IMR-90 (cell line): ENCODE measurements around the gene BPIFB2. TPM values are rescaled to one million over a fixed set of nuclear protein-coding genes. Genes with fewer than 3 reads are reported as not detected.
A peak's percentile ranks its signal among the peaks of the same experiment; 100 is the strongest.

ENCODE experiments used
- ATAC-seq: fragments of 200-7000 bp; cut with Tn5 transposase; 2 replicates; pipeline ENCODE4 v1.9.1; 2020; ENCODE audit warnings: low read depth, mild to moderate bottlenecking, moderate library complexity
- BruUV-seq: library from RNA; stranded (reverse); fragments of 400-500 nt; replicated peaks from 2 replicates; lab custom pipeline; 2021; lab: Mats Ljungman, UMichigan
- CTCF ChIA-PET: fragments of 300-600 bp; formaldehyde crosslinking; extraction: SDS; loops from one replicate; lab custom pipeline; 2021; ENCODE audit warnings: antibody characterized with exemption; lab: Yijun Ruan, JAX
- POLR2A ChIA-PET: fragments of 300-600 bp; sonication (Branson Sonifier 250); formaldehyde crosslinking; loops from one replicate; lab custom pipeline; 2022; ENCODE audit warnings: antibody characterized with exemption; ENCODE audit not compliant: unreplicated experiment; lab: Charles Lee
- DNase-seq: peaks from one replicate; pipeline ENCODE4 v3.0.0; 2013
- H2AFZ ChIP-seq: replicated peaks from 2 replicates; pipeline ENCODE3; 2013; ENCODE audit warnings: low read length, mild to moderate bottlenecking; ENCODE audit not compliant: poor library complexity
- H2AK5ac ChIP-seq: 2 replicates; pipeline ENCODE4 v1.6.1; 2013; ENCODE audit warnings: low read depth, low read length, inconsistent platforms
- H2AK9ac ChIP-seq: replicated peaks from 2 replicates; pipeline ENCODE3; 2013; ENCODE audit warnings: mild to moderate bottlenecking, low read depth, low read length, moderate library complexity; ENCODE audit not compliant: poor library complexity
- H2BK120ac ChIP-seq: 2 replicates; pipeline ENCODE4 v1.6.1; 2013; ENCODE audit warnings: low read depth, low read length, inconsistent platforms
- H2BK15ac ChIP-seq: 3 replicates; pipeline ENCODE4 v1.6.1; 2013; ENCODE audit warnings: low read depth, low read length, inconsistent platforms
- H2BK20ac ChIP-seq: 2 replicates; pipeline ENCODE4 v1.6.1; 2013; ENCODE audit warnings: low read depth, mild to moderate bottlenecking, inconsistent platforms, low read length, moderate library complexity
- H2BK5ac ChIP-seq: 2 replicates; pipeline ENCODE4 v1.6.1; 2013; ENCODE audit warnings: mild to moderate bottlenecking, low read depth, low read length, inconsistent platforms; ENCODE audit not compliant: poor library complexity, severe bottlenecking
- H3K14ac ChIP-seq: replicated peaks from 2 replicates; pipeline ENCODE4 v1.6.1; 2013; ENCODE audit warnings: low read depth, low read length, inconsistent platforms
- H3K18ac ChIP-seq: 2 replicates; pipeline ENCODE4 v1.6.1; 2013; ENCODE audit warnings: low read depth, low read length, control low read depth
- H3K23ac ChIP-seq: 2 replicates; pipeline ENCODE4 v1.6.1; 2013; ENCODE audit warnings: low read depth, low read length, inconsistent platforms
- H3K27ac ChIP-seq: 2 replicates; pipeline ENCODE4 v1.5.1; 2013; ENCODE audit warnings: mild to moderate bottlenecking, control low read depth, low read length; ENCODE audit not compliant: insufficient read depth
- H3K27me3 ChIP-seq: 2 replicates; pipeline ENCODE4 v1.6.1; 2013; ENCODE audit warnings: low read length; ENCODE audit not compliant: control insufficient read depth, insufficient read depth
- H3K36me3 ChIP-seq: 2 replicates; pipeline ENCODE4 v1.6.1; 2013; ENCODE audit warnings: low read length, mixed read lengths; ENCODE audit not compliant: control insufficient read depth, insufficient read depth
- H3K4ac ChIP-seq: 2 replicates; pipeline ENCODE4 v1.6.1; 2013; ENCODE audit warnings: low read depth, low read length, inconsistent platforms
- H3K4me1 ChIP-seq: 2 replicates; pipeline ENCODE4 v1.6.1; 2013; ENCODE audit warnings: low read length, mixed read lengths; ENCODE audit not compliant: control insufficient read depth, insufficient read depth
- H3K4me2 ChIP-seq: 2 replicates; pipeline ENCODE4 v1.6.1; 2013; ENCODE audit warnings: low read depth, mild to moderate bottlenecking, control low read depth, low read length, moderate library complexity
- H3K4me3 ChIP-seq: 2 replicates; pipeline ENCODE4 v1.5.1; 2013; ENCODE audit warnings: low read depth, mild to moderate bottlenecking, control low read depth, low read length, moderate library complexity; ENCODE audit not compliant: insufficient read depth
- H3K56ac ChIP-seq: 2 replicates; pipeline ENCODE4 v1.6.1; 2013; ENCODE audit warnings: low read length, inconsistent platforms; ENCODE audit not compliant: insufficient read depth; ENCODE audit errors: extremely low read depth
- H3K79me1 ChIP-seq, 2 experiments: 2 replicates each; pipeline ENCODE4 v1.6.1; 2013; ENCODE audit warnings: low read length in 2 of 2, inconsistent platforms in 1 of 2, low read depth in 1 of 2
- H3K9ac ChIP-seq: 2 replicates; pipeline ENCODE4 v1.6.1; 2013; ENCODE audit warnings: low read depth, low read length, control low read depth
- H3K9me1 ChIP-seq: 2 replicates; pipeline ENCODE4 v1.6.1; 2013; ENCODE audit warnings: low read length, inconsistent platforms; ENCODE audit not compliant: insufficient read depth
- H3K9me3 ChIP-seq: 2 replicates; pipeline ENCODE4 v1.6.1; 2013; ENCODE audit warnings: low read length; ENCODE audit not compliant: control insufficient read depth, insufficient read depth
- H4K20me1 ChIP-seq: 2 replicates; pipeline ENCODE4 v1.6.1; 2013; ENCODE audit warnings: low read length, inconsistent platforms; ENCODE audit not compliant: insufficient read depth
- H4K5ac ChIP-seq: 2 replicates; pipeline ENCODE4 v1.6.1; 2013; ENCODE audit warnings: mild to moderate bottlenecking, low read depth, low read length, control low read depth
- H4K8ac ChIP-seq, 2 experiments: 2 replicates each; pipeline ENCODE4 v1.6.1; 2013; ENCODE audit warnings: low read depth in 2 of 2, low read length in 2 of 2, control low read depth in 1 of 2, inconsistent platforms in 1 of 2
- H4K91ac ChIP-seq: 2 replicates; pipeline ENCODE4 v1.6.1; 2013; ENCODE audit warnings: low read depth, low read length, inconsistent platforms; ENCODE audit not compliant: insufficient read depth
- CHD1 ChIP-seq: IDR thresholded peaks from 2 replicates; pipeline ENCODE4 v1.6.1; 2012; ENCODE audit warnings: low read depth, low read length, improper control_type of control experiment
- MAFK ChIP-seq: IDR thresholded peaks from 2 replicates; pipeline ENCODE4 v1.6.1; 2012; ENCODE audit warnings: low read depth, low read length, improper control_type of control experiment
- MAZ ChIP-seq: IDR thresholded peaks from 2 replicates; pipeline ENCODE4 v1.6.1; 2012; ENCODE audit warnings: low read depth, mild to moderate bottlenecking, low read length, improper control_type of control experiment, moderate library complexity, borderline replicate concordance
- MXI1 ChIP-seq: IDR thresholded peaks from 2 replicates; pipeline ENCODE4 v1.6.1; 2012; ENCODE audit warnings: low read depth, mild to moderate bottlenecking, low read length, moderate library complexity, borderline replicate concordance
- POLR2A ChIP-seq: IDR thresholded peaks from 2 replicates; pipeline ENCODE4 v1.6.1; 2012; ENCODE audit warnings: mild to moderate bottlenecking, low read depth, low read length
- RAD21 ChIP-seq: IDR thresholded peaks from 2 replicates; pipeline ENCODE4 v1.6.1; 2012; ENCODE audit warnings: low read length, improper control_type of control experiment
- WGBS, 2 experiments: methylation state at CpG; one replicate each; pipeline versions ENCODE4 v1.1.5 to v1.1.7; 2013; ENCODE audit warnings: missing lambda C conversion rate in 2 of 2; ENCODE audit not compliant: insufficient read length in 1 of 2; ENCODE audit errors: extremely low coverage in 2 of 2; 5-methylcytosine and 5-hydroxymethylcytosine counted together
- dilution Hi-C: fragments of 300-500 bp; cut with HindIII; formaldehyde crosslinking; loops from one replicate; pipeline ENCODE4 v1.14.3; 2018; ENCODE audit warnings: low sequenced_read_pairs; ENCODE audit not compliant: unreplicated experiment
- in situ Hi-C: fragments of 300-500 bp; cut with MboI; formaldehyde crosslinking; loops from 3 replicates; pipeline ENCODE4 v1.14.3; 2019; ENCODE audit warnings: low sequenced_read_pairs, inconsistent platforms, mixed read lengths
- intact Hi-C: fragments of 100-400 bp; cut with micrococcal nuclease; formaldehyde crosslinking; loops from 2 replicates; pipeline ENCODE4 v1.10.0; 2022
- polyA plus RNA-seq, 3 experiments: library from polyadenylated mRNA; depleted of rRNA; stranded (reverse); fragments of >200 nt; gene quantifications; 2 replicates each; pipeline ENCODE4 v1.2.3, GENCODE V29; 2012; ENCODE audit warnings: low replicate concordance in 1 of 3
- total RNA-seq: library from RNA; depleted of rRNA; stranded (reverse); fragments of >200 nt; gene quantifications from 2 replicates; pipeline ENCODE4 v1.2.3, GENCODE V29; 2012
- TF ChIP-seq, protein P1 (sequence below): fragments of 150-350 bp; IDR thresholded peaks from 2 replicates; pipeline ENCODE4 v1.6.1; 2017; ENCODE audit warnings: mild to moderate bottlenecking, antibody characterized with exemption, low read length, low read depth

Gene BPIFB2
- total and polyA plus RNA-seq, 2 of the 4 experiments (the other 2 are of a cell fraction) = not detected

DNA sequence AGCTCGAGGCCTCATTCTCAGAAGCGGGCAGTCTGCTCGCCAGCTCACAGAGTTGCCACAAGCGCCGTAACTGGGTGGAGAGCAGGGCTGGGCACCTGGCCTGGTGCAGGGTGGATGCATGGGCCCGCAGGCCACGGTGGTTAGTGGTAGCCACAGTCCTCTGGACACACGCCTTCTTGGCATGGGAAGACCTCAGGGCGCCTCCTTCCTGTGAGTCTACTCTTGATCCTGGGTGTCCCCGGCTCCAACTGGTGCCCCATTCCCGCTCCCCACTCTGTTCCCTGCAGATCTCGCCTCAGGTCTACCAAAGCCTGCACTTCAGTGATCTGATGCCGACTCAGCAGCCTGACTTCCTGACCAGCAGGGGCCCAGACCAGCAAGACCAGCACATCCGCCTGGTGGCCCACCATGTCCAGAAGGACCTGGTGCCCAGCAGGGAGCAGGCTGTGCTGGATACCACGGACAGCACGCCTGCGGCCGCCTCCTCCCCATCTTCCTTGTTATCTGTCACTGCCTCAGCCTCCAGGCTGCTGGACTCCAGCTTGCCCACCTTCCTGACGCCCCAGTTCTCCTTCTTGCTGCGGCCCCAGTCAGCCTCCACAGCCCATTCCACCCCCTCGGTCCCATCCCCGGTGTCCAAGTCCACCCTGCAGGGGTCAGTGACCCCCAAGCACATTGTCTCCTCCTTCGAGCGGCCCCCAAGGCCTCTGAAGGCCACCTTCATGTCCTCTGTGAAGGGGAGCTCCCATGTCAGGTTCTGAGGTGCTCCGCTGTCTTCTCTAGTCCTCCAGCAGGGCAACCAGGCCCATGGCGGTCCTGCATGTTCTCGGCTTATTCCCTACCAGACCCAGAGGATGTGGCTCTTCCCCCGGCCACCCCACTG lies 46.4 kb upstream of the BPIFB2 start:
- dilution Hi-C loops = no loop called here
- Histone ChIP-seq H4K91ac (no peak overlapping the region), H2BK120ac (no peak overlapping the region), H2AK9ac (no peak overlapping the region), H3K9ac (no peak overlapping the region), H3K23ac (no peak overlapping the region), H3K56ac (no peak overlapping the region), H3K4me1 (no peaks in the 10 kb centered on the region), H3K4me3 (no peak overlapping the region), H2BK20ac (no peak overlapping the region), H2AK5ac (no peak overlapping the region), H4K8ac (no peak overlapping the region), H3K9me3 (peaks cover 6% of the 10 kb centered on the region), H2BK5ac (no peak overlapping the region), H3K4me2 (no peak overlapping the region), H4K5ac (no peak overlapping the region), H3K36me3 (no peaks in the 10 kb centered on the region), H3K27ac (no peak overlapping the region), H3K14ac (no peak overlapping the region), H3K18ac (no peak overlapping the region), H2AFZ (peak overlapping the region; percentile 11), H2BK15ac (no peak overlapping the region), H3K27me3 (peaks cover 7% of the 10 kb centered on the region; the same call in 1 of the 2 replicates), H3K9me1 (no peaks in the 10 kb centered on the region), H3K79me1 (no peaks in the 10 kb centered on the region), H4K20me1 (no peaks in the 10 kb centered on the region), H3K4ac (no peak overlapping the region)
- no TSS peak for BruUV-seq
- ATAC-seq = no peak
- WGBS, 2 experiments = 58% methylated on average over 15 of the region's 28 CpGs; no CpG with 5 or more reads in 1 of the 2 experiments
- intact Hi-C loops = no loop called here
- POLR2A ChIA-PET = no interaction called here
- in situ Hi-C loops = no loop called here
- CTCF ChIA-PET = no interaction called here
- no peak for DNase-seq
- no peak for TF ChIP-seq RAD21
- no peak for TF ChIP-seq MXI1
- TF ChIP-seq MAFK = no peak
- no peak for TF ChIP-seq MAZ
- TF ChIP-seq POLR2A = no peak
- no peak for TF ChIP-seq CHD1
- TF ChIP-seq, protein P1, sequence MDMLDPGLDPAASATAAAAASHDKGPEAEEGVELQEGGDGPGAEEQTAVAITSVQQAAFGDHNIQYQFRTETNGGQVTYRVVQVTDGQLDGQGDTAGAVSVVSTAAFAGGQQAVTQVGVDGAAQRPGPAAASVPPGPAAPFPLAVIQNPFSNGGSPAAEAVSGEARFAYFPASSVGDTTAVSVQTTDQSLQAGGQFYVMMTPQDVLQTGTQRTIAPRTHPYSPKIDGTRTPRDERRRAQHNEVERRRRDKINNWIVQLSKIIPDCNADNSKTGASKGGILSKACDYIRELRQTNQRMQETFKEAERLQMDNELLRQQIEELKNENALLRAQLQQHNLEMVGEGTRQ = no peak
